H9 (cell line): ENCODE measurements around the gene ODC1. TPM values are rescaled to one million over a fixed set of nuclear protein-coding genes. Genes with fewer than 3 reads are reported as not detected.

Experiments
- DNase-seq: peaks from one replicate; pipeline ENCODE4 v3.0.0-alpha.2; 2017
- H2AFZ ChIP-seq: one replicate; pipeline ENCODE4 v1.6.1; 2013; ENCODE audit warnings: mild to moderate bottlenecking, low read length, control low read depth, moderate library complexity
- H2AK5ac ChIP-seq: 2 replicates; pipeline ENCODE4 v1.6.1; 2013; ENCODE audit warnings: low read length, control low read depth, mixed read lengths; ENCODE audit not compliant: insufficient read length
- H2BK120ac ChIP-seq: one replicate; pipeline ENCODE4 v1.6.1; 2013; ENCODE audit warnings: low read depth, mild to moderate bottlenecking, low read length, control low read depth, inconsistent platforms; ENCODE audit not compliant: poor library complexity, severe bottlenecking
- H2BK12ac ChIP-seq: 2 replicates; pipeline ENCODE4 v1.6.1; 2013; ENCODE audit warnings: low read length, control low read depth, mixed read lengths, low read depth; ENCODE audit not compliant: insufficient read length
- H2BK15ac ChIP-seq: 2 replicates; pipeline ENCODE4 v1.6.1; 2013; ENCODE audit warnings: low read depth, low read length, control low read depth
- H2BK20ac ChIP-seq: one replicate; pipeline ENCODE4 v1.6.1; 2013; ENCODE audit warnings: low read depth, mild to moderate bottlenecking, low read length, control low read depth, inconsistent platforms; ENCODE audit not compliant: poor library complexity, severe bottlenecking
- H2BK5ac ChIP-seq: 2 replicates; pipeline ENCODE4 v1.6.1; 2013; ENCODE audit warnings: low read length, control low read depth, mixed read lengths; ENCODE audit not compliant: insufficient read length
- H3K14ac ChIP-seq: 2 replicates; pipeline ENCODE4 v1.6.1; 2013; ENCODE audit warnings: low read length, control low read depth; ENCODE audit not compliant: insufficient read depth
- H3K18ac ChIP-seq: 2 replicates; pipeline ENCODE4 v1.6.1; 2013; ENCODE audit warnings: low read depth, mild to moderate bottlenecking, mixed read lengths, low read length, control low read depth; ENCODE audit not compliant: insufficient read length
- H3K23ac ChIP-seq: 2 replicates; pipeline ENCODE4 v1.6.1; 2013; ENCODE audit warnings: low read length, control low read depth, mixed read lengths, low read depth; ENCODE audit not compliant: insufficient read length
- H3K23me2 ChIP-seq: 2 replicates; pipeline ENCODE4 v1.6.1; 2013; ENCODE audit warnings: low read depth, mild to moderate bottlenecking, mixed read lengths, low read length, control low read depth; ENCODE audit not compliant: insufficient read length, poor library complexity, severe bottlenecking
- H3K27ac ChIP-seq: 2 replicates; pipeline ENCODE4 v1.5.1; 2013; ENCODE audit warnings: low read length, control low read depth, mixed read lengths, low read depth; ENCODE audit not compliant: insufficient read length
- H3K27me3 ChIP-seq: 2 replicates; pipeline ENCODE4 v1.6.1; 2013; ENCODE audit warnings: low read length, control low read depth, inconsistent platforms; ENCODE audit not compliant: insufficient read depth
- H3K4ac ChIP-seq: 2 replicates; pipeline ENCODE4 v1.6.1; 2013; ENCODE audit warnings: low read depth, mild to moderate bottlenecking, control low read depth, inconsistent platforms, low read length, moderate library complexity
- H3K4me1 ChIP-seq: 2 replicates; pipeline ENCODE4 v1.6.1; 2013; ENCODE audit warnings: low read length, control low read depth, inconsistent platforms; ENCODE audit not compliant: insufficient read depth
- H3K4me2 ChIP-seq: 2 replicates; pipeline ENCODE4 v1.6.1; 2013; ENCODE audit warnings: low read length, control low read depth, mixed read lengths; ENCODE audit not compliant: insufficient read length, insufficient read depth
- H3K56ac ChIP-seq: 2 replicates; pipeline ENCODE4 v1.6.1; 2013; ENCODE audit warnings: low read depth, mild to moderate bottlenecking, mixed read lengths, low read length, control low read depth; ENCODE audit not compliant: insufficient read length
- H3K79me1 ChIP-seq: 2 replicates; pipeline ENCODE4 v1.6.1; 2013; ENCODE audit warnings: low read depth, mild to moderate bottlenecking, moderate library complexity, low read length, control low read depth, inconsistent platforms; ENCODE audit not compliant: insufficient read depth, poor library complexity, severe bottlenecking
- H3K79me2 ChIP-seq: 2 replicates; pipeline ENCODE4 v1.6.1; 2013; ENCODE audit warnings: low read length, control low read depth, inconsistent platforms; ENCODE audit not compliant: insufficient read depth
- H3K9ac ChIP-seq: 2 replicates; pipeline ENCODE4 v1.6.1; 2013; ENCODE audit warnings: low read length, control low read depth, mixed read lengths; ENCODE audit not compliant: insufficient read length; ENCODE audit errors: extremely low read depth
- H3K9me3 ChIP-seq: one replicate; pipeline ENCODE4 v1.6.1; 2013; ENCODE audit warnings: low read depth, low read length, inconsistent platforms; ENCODE audit not compliant: control insufficient read depth
- H3T11ph ChIP-seq: one replicate; pipeline ENCODE4 v1.6.1; 2013; ENCODE audit warnings: mild to moderate bottlenecking, low read length, control low read depth, inconsistent platforms
- H4K20me1 ChIP-seq: one replicate; pipeline ENCODE4 v1.6.1; 2013; ENCODE audit not compliant: control insufficient read depth, insufficient read length, insufficient read depth
- H4K5ac ChIP-seq: 2 replicates; pipeline ENCODE4 v1.6.1; 2013; ENCODE audit warnings: low read depth, mild to moderate bottlenecking, mixed read lengths, low read length, control low read depth; ENCODE audit not compliant: insufficient read length
- H4K8ac ChIP-seq: replicated peaks from 2 replicates; pipeline ENCODE4 v1.6.1; 2013; ENCODE audit warnings: low read length, control low read depth, mixed read lengths, low read depth; ENCODE audit not compliant: insufficient read length
- H4K91ac ChIP-seq: 2 replicates; pipeline ENCODE4 v1.6.1; 2013; ENCODE audit warnings: low read depth, mild to moderate bottlenecking, moderate library complexity, mixed read lengths, low read length, control low read depth; ENCODE audit not compliant: insufficient read length
- H3K27ac Mint-ChIP-seq, 3 experiments: 2 replicates in 2 of 3; 3 replicates in 1 of 3; pipeline ENCODE4 v1.8.0; 2020 to 2021; ENCODE audit warnings: mixed read lengths in 3 of 3, mild to moderate bottlenecking in 1 of 3, moderate library complexity in 1 of 3
- H3K27me3 Mint-ChIP-seq: 2 replicates; pipeline ENCODE4 v1.8.0; 2021; ENCODE audit warnings: low read depth, mild to moderate bottlenecking, moderate library complexity, mixed read lengths
- H3K36me3 Mint-ChIP-seq, 3 experiments: 2 replicates in 2 of 3; 3 replicates in 1 of 3; pipeline ENCODE4 v1.8.0; 2020 to 2021; ENCODE audit warnings: low read depth in 3 of 3, mixed read lengths in 3 of 3; ENCODE audit not compliant: insufficient read depth in 1 of 3
- H3K4me1 Mint-ChIP-seq, 2 experiments: 2 replicates each; pipeline ENCODE4 v1.8.0; 2020; ENCODE audit warnings: mixed read lengths in 2 of 2
- H3K4me3 Mint-ChIP-seq, 2 experiments: 2 replicates in 1 of 2; 3 replicates in 1 of 2; pipeline ENCODE4 v1.8.0; 2020 to 2021; ENCODE audit warnings: mild to moderate bottlenecking in 2 of 2, mixed read lengths in 2 of 2, moderate library complexity in 1 of 2
- H3K9me3 Mint-ChIP-seq, 2 experiments: 2 replicates in 1 of 2; 3 replicates in 1 of 2; pipeline ENCODE4 v1.8.0; 2020; ENCODE audit warnings: mild to moderate bottlenecking in 2 of 2, mixed read lengths in 2 of 2, moderate library complexity in 1 of 2
- CTCF ChIP-seq: fragments of 200-600 bp; sonication (generic); conservative IDR thresholded peaks from 3 replicates; pipeline ENCODE4 v1.8.0; 2021; ENCODE audit warnings: antibody characterized with exemption, mild to moderate bottlenecking
- WGBS: extraction: QIAGEN DNeasy Blood & Tissue Kit; methylation state at CpG from one replicate; pipeline ENCODE4 v1.1.7; 2013; ENCODE audit warnings: missing lambda C conversion rate, low lambda C conversion rate, mixed read lengths; ENCODE audit not compliant: insufficient read length; ENCODE audit errors: extremely low coverage; 5-methylcytosine and 5-hydroxymethylcytosine counted together
- total RNA-seq: library from RNA; stranded (reverse); gene quantifications from 2 replicates; pipeline ENCODE4 v1.2.1, GENCODE V29; 2021

The ODC1 gene
- total RNA-seq, 1 experiment from 2014 or later = 48.3 TPM

GRCh38 chr2:10487081-10487740 is 39.1 kb upstream of the ODC1 start:
- H3K18ac ChIP-seq = no peak overlapping the region
- no peak overlapping the region; the same call in 1 of the 2 replicates for H2BK15ac ChIP-seq
- no peaks in the 10 kb centered on the region for H3K9me3 ChIP-seq
- no peaks in the 10 kb centered on the region for H3K27me3 ChIP-seq
- no CpG with 5 or more reads among the region's 14 CpGs for WGBS
- H3K9ac ChIP-seq = no peak overlapping the region
- no peak overlapping the region for H2BK120ac ChIP-seq
- H3K27ac ChIP-seq = no peak overlapping the region
- Mint-ChIP-seq H3K9me3 (peaks cover 7 to 11% of the 10 kb centered on the region in 2 experiments), H3K27ac (peak overlapping the region in 1 of 3 experiments; percentile 37; a peak in 3 of 7 replicates), H3K4me1 (peaks cover 0 to 3% of the 10 kb centered on the region in 2 experiments; a peak in 2 of 4 replicates), H3K27me3 (peaks cover 10% of the 10 kb centered on the region), H3K36me3 (peaks cover 0 to 8% (median 5%) of the 10 kb centered on the region in 3 experiments; a peak in 2 of 7 replicates), H3K4me3 (no peak overlapping the region)
- H3K56ac ChIP-seq = no peak overlapping the region
- no peak overlapping the region for H3T11ph ChIP-seq
- TF ChIP-seq CTCF = no peak
- H2BK20ac ChIP-seq = no peak overlapping the region
- no peak overlapping the region for H4K8ac ChIP-seq
- no peak overlapping the region for H2AFZ ChIP-seq
- no peaks in the 10 kb centered on the region for H3K79me2 ChIP-seq
- H2BK5ac ChIP-seq = no peak overlapping the region
- no peak for DNase-seq
- H3K79me1 ChIP-seq = no peaks in the 10 kb centered on the region
- H4K20me1 ChIP-seq = no peaks in the 10 kb centered on the region
- no peaks in the 10 kb centered on the region for H3K4me1 ChIP-seq
- no peak overlapping the region for H3K4me2 ChIP-seq
- H3K23ac ChIP-seq = no peak overlapping the region
- no peak overlapping the region for H2BK12ac ChIP-seq
- H2AK5ac ChIP-seq = no peak overlapping the region
- H4K5ac ChIP-seq = no peak overlapping the region
- H3K14ac ChIP-seq = peak overlapping the region; percentile 17
- H3K23me2 ChIP-seq = no peaks in the 10 kb centered on the region
- no peak overlapping the region for H4K91ac ChIP-seq
- no peak overlapping the region for H3K4ac ChIP-seq
